B cell (primary cell): Measurements from ENCODE around the gene SOX13. TPM values are rescaled to one million over a fixed set of nuclear protein-coding genes. Genes with fewer than 3 reads are reported as not detected.

Experiments
- ATAC-seq: fragments of 200-7000 bp; cut with Tn5 transposase; one replicate; pipeline ENCODE4 v1.10.0; 2021; ENCODE audit warnings: low read depth, mild to moderate bottlenecking, moderate number of reproducible peaks, moderate library complexity
- CTCF ChIA-PET: fragments of 350-600 bp; sonication (Branson Sonifier 250); formaldehyde crosslinking; loops from one replicate; lab custom pipeline; 2021; ENCODE audit warnings: antibody characterized with exemption, inconsistent platforms; lab: Charles Lee
- POLR2A ChIA-PET: fragments of 350-600 bp; sonication (Branson Sonifier 250); formaldehyde crosslinking; loops from one replicate; lab custom pipeline; 2021; ENCODE audit warnings: antibody characterized with exemption; lab: Charles Lee
- DNase-seq: peaks from one replicate; pipeline ENCODE4 v3.0.0; 2013
- H2AFZ ChIP-seq: 2 replicates; pipeline ENCODE4 v1.6.1; 2012; ENCODE audit warnings: mild to moderate bottlenecking, low read depth, low read length; ENCODE audit not compliant: insufficient read depth, poor library complexity, severe bottlenecking
- H3K27ac ChIP-seq, 2 donors: 1 replicate in 1 of 2; 2 replicates in 1 of 2; pipeline ENCODE4 v1.5.1; 2012 to 2013; ENCODE audit warnings: low read length in 2 of 2, mild to moderate bottlenecking in 2 of 2, moderate library complexity in 1 of 2
- H3K27me3 ChIP-seq, 4 experiments: fragments of 200-600 bp in 1 of 4; sonication (generic) in 1 of 4; replicated peaks in 1 of 4; 1 replicate in 2 of 4; 2 replicates in 2 of 4; pipeline versions ENCODE4 v1.6.1 to v1.7.0; 2013 to 2016; ENCODE audit warnings: low read length in 3 of 4, mild to moderate bottlenecking in 2 of 4, mixed read lengths in 1 of 4, moderate library complexity in 1 of 4; ENCODE audit not compliant: insufficient read depth in 4 of 4, control insufficient read depth in 3 of 4; ENCODE audit errors: control extremely low read depth in 1 of 4
- H3K36me3 ChIP-seq, 2 experiments: replicated peaks in 1 of 2; 1 replicate in 1 of 2; 2 replicates in 1 of 2; pipeline versions ENCODE4 v1.6.1 to v1.7.1; 2013; ENCODE audit warnings: low read length in 1 of 2; ENCODE audit not compliant: insufficient read depth in 2 of 2, control insufficient read depth in 1 of 2; ENCODE audit errors: control extremely low read depth in 1 of 2, extremely low read depth in 1 of 2
- H3K4me1 ChIP-seq, 2 donors: fragments of 200-600 bp in 1 of 2; sonication (generic) in 1 of 2; 1 replicate in 1 of 2; 2 replicates in 1 of 2; pipeline versions ENCODE4 v1.5.1 to v1.6.1; 2013 to 2017; ENCODE audit warnings: low read length in 2 of 2; ENCODE audit not compliant: control insufficient read depth in 2 of 2, insufficient read depth in 2 of 2
- H3K4me2 ChIP-seq: replicated peaks from 2 replicates; pipeline ENCODE3; 2012; ENCODE audit warnings: mild to moderate bottlenecking, low read depth, low read length; ENCODE audit not compliant: poor library complexity, severe bottlenecking
- H3K4me3 ChIP-seq, 5 experiments: fragments of 200-600 bp in 1 of 5; sonication (generic) in 1 of 5; 1 replicate in 3 of 5; 2 replicates in 2 of 5; pipeline versions ENCODE4 v1.5.1 to v1.7.0; 2011 to 2016; ENCODE audit warnings: low read length in 4 of 5, mild to moderate bottlenecking in 4 of 5, low read depth in 2 of 5, control low read depth in 1 of 5, moderate library complexity in 1 of 5; ENCODE audit not compliant: insufficient read depth in 1 of 5; ENCODE audit errors: control extremely low read depth in 1 of 5, extremely low read depth in 1 of 5
- H3K79me2 ChIP-seq: fragments of 200-600 bp; sonication (generic); one replicate; pipeline ENCODE4 v1.6.0; 2016; ENCODE audit warnings: low read length; ENCODE audit not compliant: control insufficient read depth, insufficient read depth
- H3K9ac ChIP-seq: fragments of 200-600 bp; sonication (generic); 2 replicates; pipeline ENCODE4 v1.6.1; 2017; ENCODE audit warnings: mild to moderate bottlenecking, low read length, moderate library complexity
- H3K9me3 ChIP-seq, 3 donors: one replicate each; pipeline versions ENCODE4 v1.6.1 to v1.7.1; 2013; ENCODE audit warnings: low read length in 2 of 3; ENCODE audit not compliant: control insufficient read depth in 2 of 3, insufficient read depth in 1 of 3; ENCODE audit errors: control extremely low read depth in 1 of 3
- H4K20me1 ChIP-seq: 2 replicates; pipeline ENCODE4 v1.6.0; 2012; ENCODE audit warnings: mild to moderate bottlenecking, low read length; ENCODE audit not compliant: insufficient read depth, control insufficient read depth, poor library complexity, severe bottlenecking
- H3K27ac Mint-ChIP-seq: one replicate; pipeline ENCODE4 v1.8.0; 2021; ENCODE audit warnings: mixed read lengths
- H3K27me3 Mint-ChIP-seq: one replicate; pipeline ENCODE4 v1.8.0; 2021; ENCODE audit warnings: mixed read lengths
- H3K4me1 Mint-ChIP-seq: one replicate; pipeline ENCODE4 v1.8.0; 2021; ENCODE audit warnings: mixed read lengths
- H3K4me3 Mint-ChIP-seq: one replicate; pipeline ENCODE4 v1.8.0; 2021; ENCODE audit warnings: mixed read lengths
- H3K9me3 Mint-ChIP-seq: one replicate; pipeline ENCODE4 v1.8.0; 2022; ENCODE audit warnings: mixed read lengths; ENCODE audit not compliant: insufficient read depth
- CTCF ChIP-seq: fragments of 200-600 bp; IDR thresholded peaks from one replicate; pipeline ENCODE4 v1.8.0; 2022; ENCODE audit warnings: antibody characterized with exemption, mild to moderate bottlenecking
- EZH2 ChIP-seq: IDR thresholded peaks from 2 replicates; pipeline ENCODE4 v1.6.1; 2012; ENCODE audit warnings: borderline replicate concordance, low read depth, mild to moderate bottlenecking, moderate library complexity, low read length; ENCODE audit not compliant: insufficient read depth, poor library complexity, severe bottlenecking
- WGBS: methylation state at CpG from one replicate; pipeline ENCODE4 v1.1.5; 2013; ENCODE audit warnings: missing lambda C conversion rate; ENCODE audit not compliant: insufficient coverage; 5-methylcytosine and 5-hydroxymethylcytosine counted together
- intact Hi-C: fragments of 100-400 bp; cut with micrococcal nuclease; formaldehyde crosslinking; loops from one replicate; pipeline ENCODE4 v1.10.0; 2022
- polyA plus RNA-seq: library from polyadenylated mRNA; depleted of rRNA; stranded (reverse); fragments of >200 nt; gene quantifications from 2 replicates; pipeline ENCODE4 v1.2.3, GENCODE V29; 2012
- total RNA-seq, 2 donors: library from RNA; stranded (reverse); fragments of 120-200 nt in 1 of 2; gene quantifications; 1 replicate in 1 of 2; 2 replicates in 1 of 2; pipeline versions ENCODE4 v1.2.3 to v1.2.4, GENCODE V29; 2013 to 2022

The SOX13 gene
- total and polyA plus RNA-seq, 2 donors (not counting 1 experiment from before 2014, with no cell fraction given): 0.15 to 1.3 TPM

- Histone ChIP-seq H4K20me1 (no peaks in the 10 kb centered on the region), H3K9ac (no peak overlapping the region), H3K79me2 (no peaks in the 10 kb centered on the region), H3K27me3 (peaks cover 0 to 45% (median 19%) of the 10 kb centered on the region in 4 experiments), H2AFZ (no peak overlapping the region), H3K4me1 (peaks cover 19 to 21% of the 10 kb centered on the region in 2 donors), H3K9me3 (no peaks in the 10 kb centered on the region), H3K36me3 (no peaks in the 10 kb centered on the region), H3K4me3 (no peak overlapping the region), H3K4me2 (no peak overlapping the region), H3K27ac (no peak overlapping the region)
- Mint-ChIP-seq H3K9me3 (no peaks in the 10 kb centered on the region), H3K4me3 (no peak overlapping the region), H3K27ac (no peak overlapping the region), H3K4me1 (peaks cover 27% of the 10 kb centered on the region), H3K27me3 (peaks cover 50% of the 10 kb centered on the region)
- no CpG with 5 or more reads among the region's 1 CpG for WGBS
- ATAC-seq (no peak), DNase-seq (no peak)
- POLR2A ChIA-PET: no interaction called here
- CTCF ChIA-PET: no interaction called here
- no peak for TF ChIP-seq CTCF
- TF ChIP-seq EZH2: no peak
- intact Hi-C loops: no loop called here
Observed at GRCh38 chr1:204076891-204077290, 4.0 kb downstream of the SOX13 start.

GRCh38 chr1:204077979-204078696 lies 5.2 kb downstream of the SOX13 start:
- Histone ChIP-seq H3K4me3 (no peak overlapping the region), H3K79me2 (no peaks in the 10 kb centered on the region), H3K9me3 (no peaks in the 10 kb centered on the region), H3K27ac (no peak overlapping the region), H3K4me2 (no peak overlapping the region), H2AFZ (no peak overlapping the region), H3K27me3 (peaks cover 0 to 38% (median 18%) of the 10 kb centered on the region in 4 experiments), H4K20me1 (no peaks in the 10 kb centered on the region), H3K9ac (no peak overlapping the region), H3K36me3 (no peaks in the 10 kb centered on the region), H3K4me1 (peaks cover 19 to 21% of the 10 kb centered on the region in 2 donors)
- no peak for TF ChIP-seq CTCF
- TF ChIP-seq EZH2: no peak
- Mint-ChIP-seq H3K9me3 (no peaks in the 10 kb centered on the region), H3K4me3 (no peak overlapping the region), H3K27ac (no peak overlapping the region), H3K4me1 (peaks cover 19% of the 10 kb centered on the region), H3K27me3 (peaks cover 52% of the 10 kb centered on the region)
- DNase-seq (no peak), ATAC-seq (no peak)
- CTCF ChIA-PET: no interaction called here
- intact Hi-C loops: no loop called here
- POLR2A ChIA-PET: no interaction called here
- WGBS: 78% methylated on average over 14 of the region's 17 CpGs
